AG09319 (cell line): ENCODE results near the gene CDH12.
"Not testable (repeated sequence)": the region's sequence is repeated elsewhere in the genome, so short reads cannot be mapped to it uniquely, and the experiment has no call there.

Experiments
- DNase-seq: peaks from one replicate; pipeline ENCODE4 v3.0.0-alpha.2; 2010; ENCODE audit warnings: low read depth; ENCODE audit errors: extremely low read depth
- CTCF ChIP-seq: IDR thresholded peaks from 2 replicates; pipeline ENCODE4 v1.5.1; 2011; ENCODE audit warnings: low read depth, mild to moderate bottlenecking, inconsistent platforms, low read length, moderate library complexity

CDH12 gene

GRCh38 chr5:22295832-22296231, 557.3 kb downstream of the CDH12 start:
- TF ChIP-seq CTCF: no peak
- DNase-seq: no peak

- no peak for DNase-seq
- TF ChIP-seq CTCF: no peak
Measured at GRCh38 chr5:22293147-22293546, 560.0 kb downstream of the CDH12 start.

DNA sequence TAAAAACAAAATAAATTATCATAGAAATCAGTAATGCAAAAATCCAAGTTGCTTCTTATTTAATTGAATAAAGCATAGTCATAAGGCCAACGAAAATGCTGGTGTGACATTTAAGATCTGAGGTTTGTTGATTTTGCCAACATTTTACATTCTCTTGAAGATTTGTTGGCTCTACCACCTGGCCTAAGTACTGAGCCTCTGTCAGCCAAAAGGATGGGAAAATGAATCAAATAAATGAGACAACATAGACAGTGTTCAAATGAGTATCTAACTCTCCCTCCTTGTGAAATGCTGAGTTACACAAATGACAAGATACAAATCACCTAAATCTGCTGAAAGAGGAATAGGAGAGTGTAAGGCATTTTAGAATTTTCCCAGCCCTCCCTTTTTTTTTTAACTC, 575.0 kb downstream of the CDH12 start:
- no peak for TF ChIP-seq CTCF
- DNase-seq: no peak

DNA sequence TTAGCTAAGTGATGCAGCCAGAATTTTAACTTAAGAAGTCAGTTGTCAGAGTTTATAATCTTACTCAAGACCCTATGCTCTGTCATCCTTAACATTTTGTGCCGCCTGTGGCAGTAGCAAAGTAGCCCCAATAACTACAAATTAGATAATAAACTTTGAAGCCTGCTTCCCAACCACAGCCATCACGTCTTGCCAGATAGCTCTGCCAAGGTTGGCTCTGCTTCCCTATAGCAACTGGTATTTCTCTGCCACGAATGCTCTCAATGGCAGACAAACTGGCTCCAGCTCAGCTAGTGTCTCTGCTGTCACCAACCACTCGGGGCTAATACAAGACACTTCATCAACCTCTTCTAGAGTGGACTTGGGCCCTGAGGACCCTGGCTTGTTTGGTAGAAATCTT, 576.1 kb downstream of the CDH12 start:
- no peak for TF ChIP-seq CTCF
- no peak for DNase-seq

- not testable (repeated sequence) for DNase-seq
Measured at GRCh38 chr5:22265855-22266254, 587.3 kb downstream of the CDH12 start.

DNA sequence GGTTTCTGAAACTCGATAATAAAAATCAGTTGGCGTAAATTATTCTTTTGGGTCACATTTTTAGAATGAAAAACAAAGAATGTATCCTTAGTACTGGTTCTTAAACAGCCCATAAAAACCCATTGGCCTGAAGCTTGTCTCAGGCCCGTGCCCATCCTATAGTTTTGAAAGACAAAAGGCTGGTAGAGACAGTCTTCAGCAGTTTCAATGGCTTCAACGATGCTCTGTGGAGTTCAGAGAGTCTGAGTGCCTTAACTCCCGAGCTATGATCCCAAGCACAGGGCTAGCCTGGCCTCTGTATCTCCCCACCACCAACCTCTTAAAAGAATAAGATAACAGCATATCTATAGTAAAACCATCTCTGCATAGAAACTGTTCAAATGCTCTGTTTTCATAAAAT, 595.0 kb downstream of the CDH12 start:
- TF ChIP-seq CTCF: no peak
- no peak for DNase-seq

DNA sequence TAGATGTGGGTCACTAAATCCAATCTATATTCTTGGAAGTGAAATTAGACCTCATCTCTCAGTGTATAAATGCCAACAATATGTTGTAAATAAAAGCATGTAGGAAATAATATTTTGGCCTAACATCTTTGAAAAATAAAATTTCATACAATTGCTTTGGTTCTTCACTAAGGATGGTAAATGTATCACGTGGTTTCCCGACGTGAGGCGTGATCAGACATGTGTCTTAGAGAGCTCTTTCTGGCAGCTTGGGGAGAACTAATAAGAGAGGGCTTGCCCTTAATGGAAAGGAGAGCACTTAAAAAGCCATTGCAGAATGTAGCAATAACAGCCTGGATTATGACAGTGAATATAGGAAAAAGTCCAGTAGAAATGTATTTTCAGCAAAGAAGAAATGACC, 602.6 kb downstream of the CDH12 start:
- TF ChIP-seq CTCF: no peak
- DNase-seq: no peak

DNA sequence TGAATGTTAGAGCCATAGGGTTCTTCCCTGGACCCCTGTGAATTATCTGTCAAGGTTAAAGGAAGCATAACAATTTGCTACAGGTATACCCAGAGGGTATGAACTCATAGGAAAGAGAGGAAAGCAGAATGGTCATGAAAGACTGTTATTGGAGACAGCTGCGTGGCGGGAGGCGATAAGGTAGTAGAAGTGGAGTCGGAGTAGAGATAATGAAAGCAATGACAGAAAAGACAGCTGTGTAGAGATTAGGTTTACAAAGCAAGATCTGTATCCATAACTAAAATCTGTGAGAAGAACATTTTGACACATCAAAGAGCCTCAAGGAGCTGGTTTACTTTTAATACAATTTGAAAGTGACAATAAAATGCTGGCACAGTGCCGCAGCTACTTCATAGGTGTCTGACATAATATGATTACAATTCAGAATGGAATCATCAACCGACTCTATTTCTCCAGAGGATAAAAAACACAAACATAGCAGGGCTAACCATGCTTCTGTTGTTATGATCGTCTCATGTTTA, 603.9 kb downstream of the CDH12 start:
- no peak for TF ChIP-seq CTCF
- DNase-seq: no peak
